ENCODE data around the gene HAL.

- TF ChIP-seq POLR2A (IDR thresholded peaks at IDR 0.05) (no peak), CTCF (IDR thresholded peaks at IDR 0.05) (no peak)
Observed at GRCh38 chr12:95993907-95994306, 2.2 kb downstream of the HAL start.

All from testis (tissue), 2 donors.